ENCODE data around the gene ANKS1A. TPM values are rescaled to one million over a fixed set of nuclear protein-coding genes. Genes with fewer than 3 reads are reported as not detected.

Gene ANKS1A
- total and polyA plus RNA-seq, 10 donors: 5.1 to 68.9 (median 45.6) TPM

DNA sequence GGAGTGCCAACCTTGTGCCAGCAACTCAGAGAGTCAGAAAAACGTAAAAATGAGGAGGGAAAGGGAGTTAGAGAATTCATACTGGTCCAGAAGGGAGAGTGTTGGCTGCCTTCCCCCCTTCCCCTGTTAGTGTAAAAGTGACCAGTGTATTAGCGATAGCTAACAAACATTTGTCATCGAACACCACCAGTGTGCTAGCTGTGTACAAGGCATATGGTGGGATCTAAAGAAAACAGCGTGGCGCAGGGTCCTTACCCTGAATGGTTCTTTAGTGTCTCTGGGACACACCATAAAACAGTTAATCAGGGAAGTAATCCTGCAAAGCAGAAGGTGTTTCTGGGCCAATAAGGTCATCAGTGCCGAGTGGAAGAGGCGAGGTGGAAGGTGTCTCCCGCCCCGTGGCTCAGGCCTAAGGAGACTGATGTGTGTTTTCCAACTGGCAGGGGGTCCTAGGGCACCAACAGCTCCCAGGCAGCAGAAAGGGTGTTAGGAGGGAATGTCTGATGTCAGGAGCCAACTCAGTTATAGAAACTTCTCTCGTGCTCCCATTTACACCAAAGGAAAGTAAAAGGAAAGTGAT, 160.2 kb downstream of the ANKS1A start:
- no peaks in the 10 kb centered on the region for H3K9me3 ChIP-seq
- peak overlapping the region in 1 of 8 donors; percentile 47 for H3K4me3 ChIP-seq
- peak overlapping the region in 7 of 8 donors; percentile 28 to 89 (median 79) for H3K27ac ChIP-seq
- intact Hi-C loops (cut with DNase I; ENCODE audit: low total_unique reads): no loop called here
- 81 to 89% (median 84%) methylated on average over 10 of the region's 10 CpGs for WGBS, 5 donors
- peaks cover 0 to 47% (median 8%) of the 10 kb centered on the region in 6 donors for H3K36me3 ChIP-seq
- TF ChIP-seq POLR2AphosphoS5 (IDR thresholded peaks at IDR 0.05) (no peak), POLR2A (IDR thresholded peaks at IDR 0.05) (no peak)
- TF ChIP-seq, protein P1, sequence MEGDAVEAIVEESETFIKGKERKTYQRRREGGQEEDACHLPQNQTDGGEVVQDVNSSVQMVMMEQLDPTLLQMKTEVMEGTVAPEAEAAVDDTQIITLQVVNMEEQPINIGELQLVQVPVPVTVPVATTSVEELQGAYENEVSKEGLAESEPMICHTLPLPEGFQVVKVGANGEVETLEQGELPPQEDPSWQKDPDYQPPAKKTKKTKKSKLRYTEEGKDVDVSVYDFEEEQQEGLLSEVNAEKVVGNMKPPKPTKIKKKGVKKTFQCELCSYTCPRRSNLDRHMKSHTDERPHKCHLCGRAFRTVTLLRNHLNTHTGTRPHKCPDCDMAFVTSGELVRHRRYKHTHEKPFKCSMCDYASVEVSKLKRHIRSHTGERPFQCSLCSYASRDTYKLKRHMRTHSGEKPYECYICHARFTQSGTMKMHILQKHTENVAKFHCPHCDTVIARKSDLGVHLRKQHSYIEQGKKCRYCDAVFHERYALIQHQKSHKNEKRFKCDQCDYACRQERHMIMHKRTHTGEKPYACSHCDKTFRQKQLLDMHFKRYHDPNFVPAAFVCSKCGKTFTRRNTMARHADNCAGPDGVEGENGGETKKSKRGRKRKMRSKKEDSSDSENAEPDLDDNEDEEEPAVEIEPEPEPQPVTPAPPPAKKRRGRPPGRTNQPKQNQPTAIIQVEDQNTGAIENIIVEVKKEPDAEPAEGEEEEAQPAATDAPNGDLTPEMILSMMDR (IDR thresholded peaks at IDR 0.05 in 8 of 11, conservative IDR thresholded peaks at IDR 0.05 in 3 of 11): peak in 1 of 11 experiments; percentile 0
- peaks cover 42 to 97% (median 77%) of the 10 kb centered on the region in 6 donors for H3K4me1 ChIP-seq
- no peaks in the 10 kb centered on the region for H3K27me3 ChIP-seq (replicated peaks in 1 of 7)
- no peak for DNase-seq

DNA sequence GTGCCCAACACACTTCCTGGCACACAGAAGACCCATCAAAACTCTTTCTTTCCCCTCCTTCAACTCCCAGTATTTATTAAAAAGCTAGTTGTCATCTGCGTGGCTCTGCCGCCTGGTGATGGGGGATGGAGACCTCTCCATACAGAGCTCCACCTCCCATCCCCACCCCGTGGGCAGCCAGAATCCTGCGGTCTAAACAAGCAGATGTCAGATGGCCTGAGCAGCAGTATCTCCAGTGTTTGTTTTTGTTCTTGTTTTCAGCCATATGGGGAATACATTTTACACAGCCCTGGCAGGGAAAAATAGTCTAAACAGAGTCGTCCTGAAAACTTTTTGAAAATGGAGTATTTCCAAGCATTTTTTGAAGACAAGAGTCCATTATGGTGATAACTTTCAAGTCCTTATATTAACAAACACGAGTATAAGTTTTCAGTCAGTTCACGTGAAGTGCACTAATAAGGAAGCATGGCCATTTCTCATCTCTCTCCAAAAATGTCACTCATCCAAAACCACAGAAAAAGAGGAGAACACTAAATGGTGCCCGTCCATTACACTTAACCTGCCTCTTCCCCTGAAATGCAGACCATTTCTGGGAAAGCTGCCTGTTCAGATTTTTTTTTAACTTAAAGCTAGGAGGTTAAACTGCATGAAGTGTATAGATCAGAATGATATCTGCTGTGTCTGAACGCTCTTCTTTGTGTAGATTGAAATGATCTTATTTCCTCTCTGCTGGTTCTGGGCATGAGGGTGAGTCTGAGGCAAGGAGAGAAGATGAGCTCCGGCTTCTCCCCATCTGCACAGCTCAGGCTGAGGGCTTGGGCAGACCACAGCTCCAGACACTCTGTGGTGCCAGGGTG, 161.1 kb downstream of the ANKS1A start:
- Histone ChIP-seq H3K4me3 (no peak overlapping the region), H3K27me3 (replicated peaks in 1 of 7) (no peaks in the 10 kb centered on the region), H3K27ac (peak overlapping the region in 7 of 8 donors; percentile 8 to 89 (median 79)), H3K36me3 (peaks cover 0 to 55% (median 13%) of the 10 kb centered on the region in 6 donors), H3K4me1 (peaks cover 42 to 92% (median 69%) of the 10 kb centered on the region in 6 donors), H3K9me3 (no peaks in the 10 kb centered on the region)
- intact Hi-C loops (cut with DNase I; ENCODE audit: low total_unique reads): no loop called here
- TF ChIP-seq, protein P1 (IDR thresholded peaks at IDR 0.05 in 8 of 11, conservative IDR thresholded peaks at IDR 0.05 in 3 of 11): no peak
- TF ChIP-seq POLR2AphosphoS5 (IDR thresholded peaks at IDR 0.05): peak in 2 of 3 donors; percentile 9 to 15
- 22 to 37% (median 34%) methylated on average over 10 of the region's 10 CpGs for WGBS, 5 donors
- DNase-seq: no peak

DNA sequence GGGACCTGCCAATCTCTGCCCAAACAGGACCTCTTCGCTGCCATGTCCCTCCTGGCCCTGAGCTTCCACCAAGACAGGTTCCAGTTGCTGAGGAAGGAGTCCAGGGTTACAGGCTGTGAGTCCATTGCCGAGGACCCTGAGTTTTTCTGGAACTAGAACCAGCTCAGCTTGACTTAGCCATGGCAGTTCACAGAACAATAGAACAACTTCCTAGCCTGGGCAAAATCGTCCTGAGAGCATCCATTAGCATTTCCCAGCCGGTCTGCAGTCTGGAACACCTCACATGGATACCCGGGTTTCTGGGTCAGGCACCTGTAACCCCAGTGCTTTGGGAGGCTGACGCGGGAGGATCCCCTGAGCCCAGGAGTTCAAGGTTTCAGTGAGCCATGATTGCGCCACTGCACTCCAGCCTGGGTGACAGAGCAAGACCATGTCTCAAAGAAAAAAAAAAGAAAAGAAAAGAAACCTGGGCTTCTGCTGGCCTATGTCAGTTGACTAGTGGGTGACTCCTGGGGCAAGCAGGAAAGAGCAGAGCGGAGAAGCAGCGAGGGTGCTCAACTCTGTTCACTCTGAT, 161.8 kb downstream of the ANKS1A start:
- TF ChIP-seq POLR2AphosphoS5 (IDR thresholded peaks at IDR 0.05): peak in 1 of 3 donors; percentile 3
- TF ChIP-seq POLR2A (IDR thresholded peaks at IDR 0.05): no peak
- 70 to 84% (median 76%) methylated on average over 9 to 10 of the region's 10 CpGs for WGBS, 5 donors
- H3K27ac ChIP-seq: peak overlapping the region in 5 of 8 donors; percentile 29 to 89 (median 79)
- peaks cover 0 to 59% (median 13%) of the 10 kb centered on the region in 6 donors for H3K36me3 ChIP-seq
- intact Hi-C loops (cut with DNase I; ENCODE audit: low total_unique reads): no loop called here
- peaks cover 37 to 92% (median 62%) of the 10 kb centered on the region in 6 donors for H3K4me1 ChIP-seq
- DNase-seq: no peak
- no peaks in the 10 kb centered on the region for H3K9me3 ChIP-seq
- no peak overlapping the region for H3K4me3 ChIP-seq
- no peaks in the 10 kb centered on the region for H3K27me3 ChIP-seq (replicated peaks in 1 of 7)

DNA sequence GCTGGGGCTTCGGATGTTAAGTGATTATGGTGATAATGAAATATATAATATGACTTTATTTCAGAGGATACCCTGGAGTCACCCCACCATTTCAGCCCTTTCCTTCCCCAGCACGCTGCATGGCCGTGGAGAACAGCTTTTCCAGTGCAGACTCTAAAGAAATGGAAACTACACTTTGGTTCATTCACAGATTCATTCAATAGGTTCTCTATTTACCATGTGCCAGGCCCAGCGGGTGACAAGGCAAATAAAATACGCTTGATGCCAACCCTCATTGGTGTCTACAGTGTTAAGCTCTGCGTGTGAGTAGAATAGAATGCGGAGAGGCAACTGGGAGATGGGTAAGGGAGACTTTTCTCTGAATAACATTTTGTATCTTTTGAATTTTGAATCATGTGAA, 162.3 kb downstream of the ANKS1A start:
- intact Hi-C loops (cut with DNase I; ENCODE audit: low total_unique reads): no loop called here
- Histone ChIP-seq H3K4me1 (peaks cover 36 to 88% (median 56%) of the 10 kb centered on the region in 6 donors), H3K27me3 (replicated peaks in 1 of 7) (no peaks in the 10 kb centered on the region), H3K4me3 (no peak overlapping the region), H3K9me3 (no peaks in the 10 kb centered on the region), H3K36me3 (peaks cover 0 to 62% (median 13%) of the 10 kb centered on the region in 6 donors), H3K27ac (peak overlapping the region in 4 of 8 donors; percentile 49 to 89 (median 78))
- no peak for TF ChIP-seq POLR2A (IDR thresholded peaks at IDR 0.05)
- TF ChIP-seq, protein P1 (IDR thresholded peaks at IDR 0.05 in 8 of 11, conservative IDR thresholded peaks at IDR 0.05 in 3 of 11): no peak
- no peak for TF ChIP-seq POLR2AphosphoS5 (IDR thresholded peaks at IDR 0.05)
- WGBS, 5 donors: 91 to 97% (median 94%) methylated on average over 7 of the region's 7 CpGs
- DNase-seq: no peak
